Omental fat pad (tissue), 4 donors: ENCODE data around the gene MR1. TPM values are rescaled to one million over a fixed set of nuclear protein-coding genes. Genes with fewer than 3 reads are reported as not detected.

Experiments used
- ATAC-seq: fragments of 150-250 bp; one replicate; pipeline ENCODE4 v1.9.1; 2016; ENCODE audit warnings: mild to moderate bottlenecking, moderate library complexity; ENCODE audit not compliant: low FRiP score
- DNase-seq: peaks from one replicate; pipeline ENCODE4 v3.0.0-alpha.2; 2019; ENCODE audit warnings: low spot score
- total RNA-seq, 4 donors: library from RNA; depleted of rRNA; stranded (reverse); fragments of >200 nt; gene quantifications; one replicate each; pipeline ENCODE4 v1.1.0, GENCODE V29; 2016
- TF ChIP-seq, protein P1 (sequence below), 3 donors: fragments of 450-650 bp; IDR thresholded peaks; one replicate each; pipeline ENCODE4 v1.5.1; 2016 to 2017; ENCODE audit warnings: antibody characterized with exemption in 3 of 3, mild to moderate bottlenecking in 3 of 3, moderate library complexity in 2 of 3

The MR1 gene
- total RNA-seq, 4 donors from 2014 or later: 12.5 to 16.2 (median 13.1) TPM

DNA sequence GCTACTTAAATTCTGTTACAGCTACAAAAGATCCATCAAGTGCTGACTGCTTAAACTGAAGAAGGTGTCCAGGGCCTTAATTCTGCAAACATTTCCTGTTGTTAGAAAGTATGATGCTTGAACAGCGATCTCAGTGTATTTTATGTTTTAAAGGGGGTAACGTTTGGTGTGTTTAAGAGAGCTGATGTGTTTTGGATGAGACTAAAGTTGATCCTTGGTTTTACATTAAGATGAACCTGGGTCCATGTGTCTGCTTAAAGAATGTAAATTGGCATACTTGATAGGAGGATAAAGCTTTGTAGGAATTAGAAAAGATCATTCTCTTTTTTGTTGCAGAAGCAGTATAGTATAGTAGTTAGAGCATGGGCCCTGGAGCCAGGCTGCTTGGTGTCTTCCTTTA, 58.3 kb downstream of the MR1 start:
- ATAC-seq: no peak
- TF ChIP-seq, protein P1, sequence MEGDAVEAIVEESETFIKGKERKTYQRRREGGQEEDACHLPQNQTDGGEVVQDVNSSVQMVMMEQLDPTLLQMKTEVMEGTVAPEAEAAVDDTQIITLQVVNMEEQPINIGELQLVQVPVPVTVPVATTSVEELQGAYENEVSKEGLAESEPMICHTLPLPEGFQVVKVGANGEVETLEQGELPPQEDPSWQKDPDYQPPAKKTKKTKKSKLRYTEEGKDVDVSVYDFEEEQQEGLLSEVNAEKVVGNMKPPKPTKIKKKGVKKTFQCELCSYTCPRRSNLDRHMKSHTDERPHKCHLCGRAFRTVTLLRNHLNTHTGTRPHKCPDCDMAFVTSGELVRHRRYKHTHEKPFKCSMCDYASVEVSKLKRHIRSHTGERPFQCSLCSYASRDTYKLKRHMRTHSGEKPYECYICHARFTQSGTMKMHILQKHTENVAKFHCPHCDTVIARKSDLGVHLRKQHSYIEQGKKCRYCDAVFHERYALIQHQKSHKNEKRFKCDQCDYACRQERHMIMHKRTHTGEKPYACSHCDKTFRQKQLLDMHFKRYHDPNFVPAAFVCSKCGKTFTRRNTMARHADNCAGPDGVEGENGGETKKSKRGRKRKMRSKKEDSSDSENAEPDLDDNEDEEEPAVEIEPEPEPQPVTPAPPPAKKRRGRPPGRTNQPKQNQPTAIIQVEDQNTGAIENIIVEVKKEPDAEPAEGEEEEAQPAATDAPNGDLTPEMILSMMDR (IDR thresholded peaks at IDR 0.05): no peak
- no peak for DNase-seq

DNA sequence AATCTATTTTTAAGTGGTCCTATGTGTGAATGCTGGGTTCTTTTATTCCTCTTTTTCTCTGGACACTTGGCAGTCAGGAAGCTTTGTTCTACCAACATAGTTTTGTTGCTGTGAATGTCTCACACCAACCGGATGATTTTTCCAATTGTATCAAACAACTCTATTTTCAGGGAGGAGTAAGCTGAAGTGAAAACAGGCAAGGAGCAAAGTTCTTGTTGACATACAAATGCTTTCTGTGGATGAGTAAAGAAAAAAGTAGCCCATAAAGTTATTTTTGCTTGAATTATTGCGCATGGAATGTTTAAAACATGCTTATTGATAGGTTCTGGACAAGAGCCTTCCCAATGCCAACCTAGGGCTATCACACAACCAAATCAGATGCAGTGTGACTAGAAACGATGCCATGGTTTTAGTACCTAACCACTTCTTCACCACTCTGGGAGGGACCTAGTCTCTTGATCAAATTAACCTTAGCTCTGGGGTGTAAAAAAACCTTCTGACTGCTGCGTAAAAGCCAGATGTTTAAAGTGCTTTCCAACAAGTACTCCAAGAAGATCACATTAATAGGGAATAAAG, 59.2 kb downstream of the MR1 start:
- DNase-seq (no peak), ATAC-seq (no peak)
- TF ChIP-seq, protein P1 (IDR thresholded peaks at IDR 0.05): no peak

DNA sequence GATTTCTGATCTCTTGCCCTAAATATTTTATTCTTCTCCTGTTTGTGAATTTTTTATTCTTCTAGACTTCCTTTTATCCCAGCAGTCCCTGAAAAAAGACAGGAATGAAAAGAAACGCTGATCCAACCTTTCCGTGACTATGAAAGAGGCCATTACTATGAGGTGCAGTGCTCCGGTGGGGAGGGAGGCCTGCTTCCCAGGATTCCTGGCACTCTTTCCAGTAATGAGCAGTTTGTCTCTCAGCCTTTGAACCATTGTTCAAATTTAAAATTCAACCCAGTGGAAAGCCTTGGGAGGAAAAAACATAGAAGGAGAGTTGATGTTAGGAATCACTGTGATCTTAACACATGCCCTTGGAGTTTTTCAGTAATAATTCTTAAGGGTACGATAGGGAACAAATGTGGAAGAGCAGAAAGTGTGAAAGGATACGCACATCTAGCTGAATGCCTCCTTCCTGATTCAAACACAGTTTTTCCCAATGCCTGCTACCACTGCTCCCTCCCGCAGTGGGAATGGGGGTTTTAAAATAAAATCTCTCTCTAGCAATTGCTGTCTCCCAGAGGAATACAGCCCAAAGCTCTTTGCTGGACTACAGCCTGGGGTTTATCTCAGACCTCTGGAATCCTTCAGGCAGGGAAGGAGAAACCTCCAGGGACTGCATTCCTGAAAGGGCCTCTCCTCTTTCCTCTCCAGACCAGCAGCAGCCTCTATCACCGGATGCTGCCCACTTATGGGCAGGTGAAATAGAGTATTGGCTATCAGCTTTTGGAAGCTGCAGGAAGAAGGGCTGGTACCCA, 60.8 kb downstream of the MR1 start:
- DNase-seq: no peak
- TF ChIP-seq, protein P1 (IDR thresholded peaks at IDR 0.05): no peak
- peak; percentile 33 for ATAC-seq

DNA sequence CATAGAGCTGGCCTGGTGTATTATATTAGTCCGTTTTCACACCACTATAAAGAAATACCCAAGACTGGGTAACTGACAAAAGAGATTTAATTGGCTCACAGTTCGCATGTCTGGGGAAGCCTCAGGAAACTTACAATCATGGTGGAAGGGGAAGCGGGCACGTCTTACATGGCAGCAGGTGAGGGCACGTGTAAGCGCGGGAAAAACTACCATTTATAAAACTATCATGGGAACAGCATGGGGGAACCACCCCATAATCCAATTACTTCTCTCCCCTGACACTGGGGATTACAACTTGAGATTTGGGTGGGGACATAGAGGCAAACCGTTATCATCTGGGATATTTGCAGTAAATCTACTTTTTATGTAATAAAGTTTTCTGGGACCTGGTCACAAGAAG, 61.5 kb downstream of the MR1 start:
- DNase-seq: no peak
- TF ChIP-seq, protein P1 (IDR thresholded peaks at IDR 0.05): no peak
- ATAC-seq: no peak

DNA sequence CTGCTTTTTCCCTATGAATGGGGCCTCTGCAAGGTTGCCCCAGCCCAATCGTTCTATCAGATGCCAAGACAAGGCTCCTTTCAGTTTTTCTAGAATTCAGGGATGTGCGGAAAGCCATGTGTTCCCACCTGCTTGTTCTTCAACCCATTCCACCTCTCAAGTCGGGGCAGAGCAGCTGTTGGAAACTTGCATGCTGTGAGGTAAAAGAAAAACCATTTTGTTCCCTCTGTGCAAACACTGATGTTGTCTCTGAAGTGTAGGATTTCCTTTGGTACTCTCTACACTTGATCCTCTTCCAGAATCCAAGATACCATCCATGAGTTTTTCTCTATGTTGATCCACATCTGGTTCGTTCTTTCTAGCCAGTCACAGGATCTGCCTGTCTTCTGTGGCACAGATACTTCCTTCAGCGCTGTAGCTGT, 62.0 kb downstream of the MR1 start:
- no peak for ATAC-seq
- TF ChIP-seq, protein P1 (IDR thresholded peaks at IDR 0.05): no peak
- DNase-seq: no peak

DNA sequence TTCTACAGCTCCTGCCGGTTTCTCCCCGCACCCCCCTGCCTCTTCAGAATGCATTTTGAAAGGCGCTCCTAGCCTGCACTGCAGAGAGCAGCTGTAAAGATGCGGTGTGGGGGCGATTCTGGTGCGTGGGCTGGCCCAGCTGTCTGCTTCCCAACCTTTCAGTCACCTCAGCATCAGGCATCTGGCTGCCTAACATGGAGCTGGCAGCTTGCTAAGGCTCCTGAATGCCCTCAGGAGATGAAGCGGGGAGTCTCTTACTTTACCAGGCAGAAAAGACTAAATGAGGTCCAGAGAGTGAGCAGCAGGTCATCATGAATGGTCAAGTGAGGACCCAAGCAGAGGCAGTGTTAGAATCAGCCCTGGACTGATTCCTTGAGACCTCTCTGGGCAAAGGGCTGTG, 63.5 kb downstream of the MR1 start:
- TF ChIP-seq, protein P1 (IDR thresholded peaks at IDR 0.05): no peak
- ATAC-seq (no peak), DNase-seq (no peak)
